Ascending aorta (tissue), 2 donors: ENCODE data around the gene FOXF1. TPM values are rescaled to one million over a fixed set of nuclear protein-coding genes. Genes with fewer than 3 reads are reported as not detected.

Source experiments
- DNase-seq, 2 donors: peaks; one replicate each; pipeline ENCODE4 v3.0.0-alpha.2; 2019; ENCODE audit warnings: low spot score in 2 of 2
- H3K27ac ChIP-seq, 2 donors: fragments of 200-600 bp; sonication (generic); one replicate each; pipeline ENCODE4 v1.5.1; 2016 to 2017; ENCODE audit warnings: mild to moderate bottlenecking in 1 of 2
- H3K27me3 ChIP-seq: fragments of 200-600 bp; sonication (generic); one replicate; pipeline ENCODE4 v1.5.1; 2017
- H3K36me3 ChIP-seq, 2 donors: fragments of 200-600 bp; sonication (generic); one replicate each; pipeline ENCODE4 v1.5.1; 2016
- H3K4me1 ChIP-seq, 2 donors: fragments of 200-600 bp; sonication (generic); one replicate each; pipeline ENCODE4 v1.5.1; 2016 to 2017; ENCODE audit warnings: mild to moderate bottlenecking in 1 of 2
- H3K4me3 ChIP-seq, 2 donors: fragments of 200-600 bp; sonication (generic); one replicate each; pipeline ENCODE4 v1.5.1; 2016 to 2017; ENCODE audit warnings: mild to moderate bottlenecking in 1 of 2
- H3K9me3 ChIP-seq, 2 donors: fragments of 200-600 bp; sonication (generic); one replicate each; pipeline ENCODE4 v1.5.1; 2016
- CTCF ChIP-seq, 3 experiments: fragments of 200-600 bp in 2 of 3; fragments of 450-650 bp in 1 of 3; sonication (generic) in 2 of 3; IDR thresholded peaks; one replicate each; pipeline ENCODE4 v1.5.1; 2016 to 2019; ENCODE audit warnings: antibody characterized with exemption in 3 of 3, mild to moderate bottlenecking in 1 of 3, moderate library complexity in 1 of 3
- intact Hi-C: fragments of 100-400 bp; cut with DNase I; formaldehyde crosslinking; loops from one replicate; pipeline ENCODE4 v1.15.1; 2023
- total RNA-seq: library from RNA; depleted of rRNA; stranded (reverse); fragments of >200 nt; gene quantifications from one replicate; pipeline ENCODE4 v1.1.0, GENCODE V29; 2016

FOXF1 gene
- total RNA-seq, 1 donor from 2014 or later = 3.2 TPM

- intact Hi-C loops = no loop called here
- Histone ChIP-seq H3K27ac (no peak overlapping the region), H3K9me3 (no peaks in the 10 kb centered on the region), H3K4me3 (no peak overlapping the region), H3K4me1 (no peaks in the 10 kb centered on the region), H3K27me3 (no peaks in the 10 kb centered on the region), H3K36me3 (no peaks in the 10 kb centered on the region)
- no peak for DNase-seq
- TF ChIP-seq CTCF (IDR thresholded peaks at IDR 0.05) = no peak
Measured at GRCh38 chr16:86476956-86477534, 33.3 kb upstream of the FOXF1 start.

DNA sequence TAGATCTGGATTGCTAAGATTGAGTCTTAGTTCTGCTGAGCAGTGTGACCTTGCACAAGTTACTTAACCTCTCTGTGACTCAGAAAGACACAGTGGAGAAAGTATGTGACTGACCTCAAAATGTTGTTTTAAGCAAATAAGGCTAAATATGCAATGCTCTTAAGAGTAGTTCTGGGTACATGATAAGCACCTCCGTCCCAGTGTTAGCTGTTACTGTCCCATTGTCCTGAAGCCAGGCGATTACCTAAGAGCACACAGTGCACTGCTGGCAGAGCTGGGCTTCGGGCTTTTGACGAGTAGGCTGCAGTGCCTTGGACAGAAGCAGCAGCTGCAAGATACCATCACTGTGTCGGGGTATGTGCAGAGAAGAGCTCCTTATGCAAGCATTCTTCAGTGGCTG lies 32.7 kb upstream of the FOXF1 start:
- no peak for DNase-seq
- H3K4me1 ChIP-seq = no peaks in the 10 kb centered on the region
- intact Hi-C loops = no loop called here
- no peak overlapping the region for H3K4me3 ChIP-seq
- no peak for TF ChIP-seq CTCF (IDR thresholded peaks at IDR 0.05)
- no peaks in the 10 kb centered on the region for H3K27me3 ChIP-seq
- H3K36me3 ChIP-seq = no peaks in the 10 kb centered on the region
- no peak overlapping the region for H3K27ac ChIP-seq
- no peaks in the 10 kb centered on the region for H3K9me3 ChIP-seq

DNA sequence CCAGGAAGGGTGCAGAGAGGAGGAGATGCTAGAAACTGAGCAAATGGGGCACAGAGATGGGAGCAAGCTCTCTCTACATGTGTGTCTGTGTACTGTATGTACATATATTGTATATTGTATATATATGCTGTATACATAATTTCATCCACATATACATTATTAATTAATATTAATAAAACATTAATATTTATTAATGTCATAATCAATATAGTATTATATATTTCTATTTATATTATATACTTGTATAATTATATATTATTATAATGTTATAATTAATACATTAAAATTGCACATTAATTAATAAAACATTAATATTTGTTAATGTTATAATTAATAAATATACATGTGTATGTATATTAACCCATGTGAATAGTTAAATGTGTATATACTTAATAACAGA lies 31.5 kb upstream of the FOXF1 start:
- no peak for TF ChIP-seq CTCF (IDR thresholded peaks at IDR 0.05)
- H3K9me3 ChIP-seq = peaks cover 2 to 3% of the 10 kb centered on the region in 2 donors
- intact Hi-C loops = no loop called here
- H3K4me3 ChIP-seq = no peak overlapping the region
- H3K36me3 ChIP-seq = no peaks in the 10 kb centered on the region
- no peak overlapping the region for H3K27ac ChIP-seq
- no peaks in the 10 kb centered on the region for H3K27me3 ChIP-seq
- DNase-seq = no peak
- no peaks in the 10 kb centered on the region for H3K4me1 ChIP-seq

DNA sequence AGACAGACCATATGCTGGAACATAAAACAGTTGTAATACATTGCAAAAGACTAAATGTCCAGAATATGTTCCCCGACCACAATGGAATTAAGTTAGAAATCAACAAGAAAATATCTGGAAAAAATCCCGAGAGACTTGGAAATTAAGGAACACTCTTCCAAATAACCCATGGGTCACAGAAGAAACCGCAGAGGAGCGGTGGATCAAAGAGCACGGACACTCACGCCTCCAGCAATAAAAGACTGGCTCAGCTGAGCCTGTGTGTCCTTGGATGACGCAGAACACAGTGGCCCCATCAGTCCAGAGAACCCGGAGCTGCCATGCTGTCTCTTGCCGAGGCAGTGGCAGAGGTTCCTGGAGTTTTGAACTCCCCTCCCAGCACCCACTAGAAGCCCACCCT lies 30.9 kb upstream of the FOXF1 start:
- no peaks in the 10 kb centered on the region for H3K36me3 ChIP-seq
- H3K27me3 ChIP-seq = no peaks in the 10 kb centered on the region
- TF ChIP-seq CTCF (IDR thresholded peaks at IDR 0.05) = no peak
- H3K27ac ChIP-seq = no peak overlapping the region
- peaks cover 8 to 9% of the 10 kb centered on the region in 2 donors for H3K9me3 ChIP-seq
- no peak for DNase-seq
- no peaks in the 10 kb centered on the region for H3K4me1 ChIP-seq
- H3K4me3 ChIP-seq = no peak overlapping the region
- intact Hi-C loops = no loop called here

DNA sequence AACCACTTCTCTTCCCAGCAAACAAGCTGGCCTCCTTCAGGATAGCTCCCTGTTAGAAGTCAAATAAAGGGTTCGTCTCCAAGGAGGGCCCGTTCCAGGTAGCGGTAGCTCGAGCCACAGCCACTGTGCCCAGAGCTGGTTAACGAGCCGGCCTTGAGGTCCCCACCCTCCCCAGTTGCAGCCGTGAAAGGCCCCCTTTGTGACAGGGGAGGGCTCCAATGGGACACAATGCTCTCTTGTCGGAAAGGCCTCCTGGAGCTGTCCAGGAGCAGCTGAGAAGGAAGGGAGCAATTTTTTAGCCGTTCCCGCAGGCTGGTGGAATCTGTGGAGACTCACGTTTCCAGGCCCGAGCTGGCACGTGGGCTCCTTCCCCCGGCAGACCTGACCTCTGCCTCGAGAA lies 29.9 kb upstream of the FOXF1 start:
- H3K36me3 ChIP-seq = no peaks in the 10 kb centered on the region
- peaks cover 12% of the 10 kb centered on the region in 2 donors for H3K9me3 ChIP-seq
- H3K4me1 ChIP-seq = no peaks in the 10 kb centered on the region
- no peak overlapping the region for H3K4me3 ChIP-seq
- no peaks in the 10 kb centered on the region for H3K27me3 ChIP-seq
- TF ChIP-seq CTCF (IDR thresholded peaks at IDR 0.05) = no peak
- no peak overlapping the region for H3K27ac ChIP-seq
- intact Hi-C loops = no loop called here
- no peak for DNase-seq

DNA sequence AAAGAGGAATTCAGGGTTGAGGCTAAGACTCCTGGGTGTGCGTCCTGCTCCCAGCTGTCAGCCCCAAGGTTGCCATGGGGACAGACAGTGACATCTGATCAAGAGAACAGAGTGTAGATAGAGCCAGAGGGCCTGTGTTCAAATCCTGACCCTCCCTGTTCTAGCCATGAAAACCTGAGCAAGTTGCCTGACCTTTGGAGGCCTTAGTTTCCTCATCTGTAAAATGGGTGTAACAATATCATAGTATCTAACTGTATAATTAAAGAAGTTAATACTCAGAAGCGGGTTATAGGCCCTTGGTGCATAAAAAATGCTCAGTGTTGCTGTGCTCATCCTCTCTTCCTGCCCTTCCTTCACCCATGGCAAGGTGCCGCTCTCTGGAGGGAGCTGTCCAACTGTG lies 28.7 kb upstream of the FOXF1 start:
- Histone ChIP-seq H3K27ac (no peak overlapping the region), H3K27me3 (no peaks in the 10 kb centered on the region), H3K4me3 (no peak overlapping the region), H3K4me1 (no peaks in the 10 kb centered on the region), H3K36me3 (no peaks in the 10 kb centered on the region), H3K9me3 (peaks cover 12% of the 10 kb centered on the region in 2 donors)
- DNase-seq = no peak
- TF ChIP-seq CTCF (IDR thresholded peaks at IDR 0.05) = no peak
- intact Hi-C loops = no loop called here
